ENCODE data around the gene VKORC1.

VKORC1 gene

DNA sequence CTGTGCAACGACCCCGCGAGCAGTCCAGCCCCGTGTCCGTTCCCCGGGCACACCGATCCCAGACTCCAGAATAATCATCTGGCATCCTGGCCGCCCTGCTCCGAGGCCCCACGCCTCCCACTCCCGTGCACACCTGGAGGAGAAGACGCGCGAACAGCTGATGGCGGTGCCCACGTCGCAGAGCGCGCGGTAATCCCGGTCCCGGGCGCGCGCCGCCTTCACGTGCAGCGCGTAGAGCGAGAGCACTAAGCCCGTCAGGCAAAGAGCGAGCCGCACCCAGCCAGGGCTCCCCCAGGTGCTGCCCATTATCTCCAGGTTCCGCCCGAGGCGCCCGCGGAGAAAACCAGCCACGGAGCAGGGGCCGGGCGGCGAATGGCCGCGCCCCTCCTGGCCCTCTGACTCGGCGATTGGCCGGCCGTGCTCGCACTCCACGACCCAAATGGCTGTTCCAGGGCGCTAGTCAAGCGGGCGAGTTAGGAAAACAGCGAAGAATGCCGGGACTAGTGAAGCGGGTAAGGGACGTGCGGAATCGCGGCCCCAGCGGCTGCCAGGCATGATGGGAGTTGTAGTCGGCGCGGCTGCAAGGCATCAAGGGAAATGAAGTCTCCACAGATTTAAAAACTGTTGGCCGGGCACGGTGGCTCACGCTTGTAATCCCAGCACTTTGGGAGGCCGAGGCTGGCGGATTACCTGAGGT is at the start of gene VKORC1:
VKORC1 (minus strand) TSS at position 374 of the 697 bp plus-strand sequence; CDS start at position 306, 68 bp downstream.
- TF ChIP-seq, protein P1, sequence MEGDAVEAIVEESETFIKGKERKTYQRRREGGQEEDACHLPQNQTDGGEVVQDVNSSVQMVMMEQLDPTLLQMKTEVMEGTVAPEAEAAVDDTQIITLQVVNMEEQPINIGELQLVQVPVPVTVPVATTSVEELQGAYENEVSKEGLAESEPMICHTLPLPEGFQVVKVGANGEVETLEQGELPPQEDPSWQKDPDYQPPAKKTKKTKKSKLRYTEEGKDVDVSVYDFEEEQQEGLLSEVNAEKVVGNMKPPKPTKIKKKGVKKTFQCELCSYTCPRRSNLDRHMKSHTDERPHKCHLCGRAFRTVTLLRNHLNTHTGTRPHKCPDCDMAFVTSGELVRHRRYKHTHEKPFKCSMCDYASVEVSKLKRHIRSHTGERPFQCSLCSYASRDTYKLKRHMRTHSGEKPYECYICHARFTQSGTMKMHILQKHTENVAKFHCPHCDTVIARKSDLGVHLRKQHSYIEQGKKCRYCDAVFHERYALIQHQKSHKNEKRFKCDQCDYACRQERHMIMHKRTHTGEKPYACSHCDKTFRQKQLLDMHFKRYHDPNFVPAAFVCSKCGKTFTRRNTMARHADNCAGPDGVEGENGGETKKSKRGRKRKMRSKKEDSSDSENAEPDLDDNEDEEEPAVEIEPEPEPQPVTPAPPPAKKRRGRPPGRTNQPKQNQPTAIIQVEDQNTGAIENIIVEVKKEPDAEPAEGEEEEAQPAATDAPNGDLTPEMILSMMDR (conservative IDR thresholded peaks at IDR 0.05), result no peak
- no peak for TF ChIP-seq ZFX (IDR thresholded peaks at IDR 0.05)

DNA sequence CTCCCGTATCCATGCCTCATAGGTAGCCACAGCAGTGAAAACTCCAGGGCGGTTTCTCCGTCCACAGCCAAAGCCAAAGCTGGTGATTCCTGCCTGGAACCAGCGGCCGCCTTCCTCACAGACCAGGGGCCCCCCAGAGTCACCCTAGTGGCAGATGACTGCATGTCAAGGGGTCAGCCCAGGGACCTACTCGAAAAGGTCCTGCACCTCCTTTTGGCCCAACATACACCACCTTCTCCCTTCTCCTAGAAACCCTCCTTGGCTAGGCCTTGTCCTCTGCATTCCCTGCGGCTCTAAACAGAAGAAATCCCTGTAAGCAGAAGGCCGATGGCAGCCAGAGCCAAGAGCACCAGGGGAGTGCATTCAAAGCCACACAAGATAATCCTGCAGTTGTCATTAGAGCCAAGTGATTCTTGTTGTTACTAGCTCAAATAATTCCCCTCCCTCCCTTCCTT is 49.1 kb upstream of the VKORC1 start:
- TF ChIP-seq, protein P1 (conservative IDR thresholded peaks at IDR 0.05), result no peak
- TF ChIP-seq ZFX (IDR thresholded peaks at IDR 0.05), result no peak
- no peak overlapping the region for H3K27ac ChIP-seq

More for the DNA sequence above, at the start of gene VKORC1:
- H3K27ac ChIP-seq, result peak within 1 kb of the TSS; percentile 84

DNA sequence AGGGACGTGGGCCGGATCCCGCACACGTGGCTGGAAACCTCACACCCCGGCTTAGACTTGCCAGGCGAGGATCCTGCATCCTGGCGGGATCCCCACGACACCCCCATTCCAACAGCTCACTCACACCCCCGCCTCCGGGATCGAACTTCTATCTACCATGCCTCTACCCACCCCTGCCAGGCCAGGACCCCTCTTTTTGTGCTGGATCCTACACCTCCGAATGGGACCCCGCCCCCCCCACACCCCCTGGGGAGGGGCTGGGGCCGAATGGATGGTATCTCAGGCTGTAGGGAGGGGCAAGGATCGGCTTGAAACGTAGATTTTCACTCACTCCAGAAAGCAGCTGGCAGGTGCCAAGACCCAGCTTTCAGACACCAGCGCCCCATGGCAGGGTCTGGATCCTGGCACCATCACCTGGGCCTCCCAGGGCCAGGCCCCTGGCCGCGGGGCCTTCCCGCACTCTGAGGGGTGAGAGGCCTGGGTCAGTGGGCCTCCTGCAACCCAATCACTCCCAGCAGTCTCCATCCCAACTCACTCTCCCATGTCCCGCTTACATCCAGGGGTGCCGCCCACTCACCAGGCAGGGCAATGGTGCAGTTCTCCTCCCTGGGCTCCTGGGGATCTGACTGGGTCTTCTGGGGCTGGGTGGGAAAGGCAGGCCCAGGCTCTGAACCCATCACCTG is 48.6 kb upstream of the VKORC1 start:
- TF ChIP-seq, protein P1 (conservative IDR thresholded peaks at IDR 0.05), result no peak
- TF ChIP-seq ZFX (IDR thresholded peaks at IDR 0.05), result no peak
- H3K27ac ChIP-seq, result peak overlapping the region; percentile 87

DNA sequence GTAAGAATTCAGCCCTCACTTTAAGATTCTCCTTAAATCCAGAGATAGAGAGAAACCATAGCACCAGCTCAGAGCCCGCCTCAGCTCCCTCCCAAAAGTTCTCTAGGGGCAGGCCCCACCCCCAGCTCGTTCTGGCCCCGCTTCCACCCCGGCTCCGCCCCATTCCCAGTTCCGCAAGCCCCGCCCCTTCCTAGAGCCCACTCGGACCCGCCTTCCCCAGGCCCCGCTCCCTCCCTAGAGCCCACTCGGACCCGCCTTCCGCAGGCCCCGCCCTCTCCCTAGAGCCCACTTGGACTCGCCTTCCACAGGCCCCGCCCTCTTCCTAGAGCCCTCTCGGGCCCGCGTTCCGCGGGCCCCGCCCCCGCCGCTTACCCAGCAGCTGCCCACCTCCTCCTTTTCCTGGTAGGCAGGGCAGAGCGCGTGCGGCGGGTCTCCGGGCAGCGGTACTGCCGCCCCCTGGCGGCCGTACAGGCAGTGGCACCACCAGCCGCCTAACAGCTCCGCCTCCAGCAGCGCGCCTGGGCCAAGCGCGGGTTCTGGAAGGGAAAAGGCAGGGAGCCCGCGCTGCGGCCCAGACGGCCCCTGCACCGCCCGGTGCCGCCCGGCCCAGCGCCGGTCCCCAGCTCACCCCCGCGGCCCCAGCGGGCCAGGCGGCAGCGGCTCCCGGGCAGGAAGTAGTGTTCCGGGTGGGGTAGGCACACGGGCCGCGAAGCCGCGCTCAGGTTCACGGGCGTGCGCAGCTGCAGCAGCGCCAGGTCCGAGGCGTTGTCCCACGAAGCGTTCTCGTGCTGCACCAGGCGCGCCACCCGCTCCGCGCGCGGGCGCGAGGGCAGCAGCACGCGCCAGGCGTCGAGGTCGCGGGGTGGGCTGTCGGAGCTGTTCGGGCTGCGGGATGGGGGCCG is 47.8 kb upstream of the VKORC1 start:
- peak overlapping the region; percentile 87 for H3K27ac ChIP-seq
- peak; percentile 82; the same call in 1 of the 2 replicates for TF ChIP-seq ZFX (IDR thresholded peaks at IDR 0.05)
- TF ChIP-seq, protein P1 (conservative IDR thresholded peaks at IDR 0.05), result peak; percentile 98

DNA sequence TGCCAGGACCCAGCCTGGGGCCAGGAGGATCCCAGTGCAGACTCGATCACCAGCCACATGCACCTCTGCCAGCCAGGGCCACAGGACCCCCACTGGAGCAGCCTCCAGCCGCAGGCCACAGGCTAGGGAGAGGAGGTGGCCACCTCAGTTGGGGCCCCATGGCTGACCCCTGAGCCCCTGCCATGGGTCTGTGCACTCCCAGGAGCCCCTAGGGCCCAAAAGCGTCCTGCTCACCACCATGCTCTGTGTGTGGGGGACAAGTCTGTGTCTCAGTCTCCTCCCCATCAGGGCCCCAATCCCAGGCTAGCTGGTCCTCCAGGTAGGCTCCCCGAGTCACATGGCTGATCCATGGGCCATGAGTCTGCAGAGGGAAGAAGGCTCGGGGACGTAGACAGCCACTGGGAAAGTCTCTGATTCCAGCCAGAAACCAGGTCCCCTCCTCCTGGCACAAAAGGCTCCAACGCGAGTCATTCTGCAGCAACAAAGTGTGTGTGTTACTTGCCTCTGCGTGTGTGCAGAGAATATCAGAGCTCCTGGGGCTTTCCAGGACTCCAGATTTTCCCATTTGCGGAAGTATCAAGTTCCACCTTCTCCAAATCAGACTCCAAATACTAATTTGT is 47.0 kb upstream of the VKORC1 start:
- TF ChIP-seq, protein P1 (conservative IDR thresholded peaks at IDR 0.05), result no peak
- no peak for TF ChIP-seq ZFX (IDR thresholded peaks at IDR 0.05)
- H3K27ac ChIP-seq, result peak overlapping the region; percentile 87

DNA sequence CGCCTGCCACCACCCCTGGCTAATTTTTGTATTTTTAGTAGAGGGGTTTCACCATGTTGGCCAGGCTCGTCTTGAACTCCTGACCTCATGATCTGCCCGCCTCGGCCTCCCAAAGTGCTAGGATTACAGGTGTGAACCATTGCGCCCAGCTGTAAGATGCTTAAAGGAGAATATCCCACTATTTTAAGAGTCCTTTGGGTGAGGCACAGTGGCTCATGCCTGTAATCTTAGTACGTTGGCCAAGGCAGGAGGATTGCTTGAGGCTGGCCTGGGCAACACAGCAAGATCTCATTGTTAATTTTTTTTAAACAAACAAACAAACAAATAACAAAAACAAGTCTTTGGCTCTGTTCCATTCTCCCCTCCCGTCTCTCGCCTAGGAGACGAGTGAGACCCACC is 46.5 kb upstream of the VKORC1 start:
- H3K27ac ChIP-seq, result peak overlapping the region; percentile 87

All from C4-2B (cell line).